IPS-11a (cell line): ENCODE data around the gene GRN.

Experiments used
- H3K4me3 ChIP-seq: one replicate; pipeline ENCODE4 v1.5.1; 2013; ENCODE audit warnings: low read depth, low read length, control low read depth

GRN gene

DNA sequence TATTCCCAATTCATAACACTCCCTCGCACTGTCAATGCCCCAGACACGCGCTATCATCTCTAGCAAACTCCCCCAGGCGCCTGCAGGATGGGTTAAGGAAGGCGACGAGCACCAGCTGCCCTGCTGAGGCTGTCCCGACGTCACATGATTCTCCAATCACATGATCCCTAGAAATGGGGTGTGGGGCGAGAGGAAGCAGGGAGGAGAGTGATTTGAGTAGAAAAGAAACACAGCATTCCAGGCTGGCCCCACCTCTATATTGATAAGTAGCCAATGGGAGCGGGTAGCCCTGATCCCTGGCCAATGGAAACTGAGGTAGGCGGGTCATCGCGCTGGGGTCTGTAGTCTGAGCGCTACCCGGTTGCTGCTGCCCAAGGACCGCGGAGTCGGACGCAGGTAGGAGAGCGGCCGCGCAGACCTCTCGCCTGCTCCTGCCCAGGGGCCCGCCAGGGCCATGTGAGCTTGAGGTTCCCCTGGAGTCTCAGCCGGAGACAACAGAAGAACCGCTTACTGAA lies at the start of gene GRN:
TSS of gene GRN (plus strand) at position 364 of the 515 bp plus-strand sequence. CDS start 3,863 bp downstream, outside the sequence.
- H3K4me3 ChIP-seq: peak within 1 kb of the TSS; percentile 75

DNA sequence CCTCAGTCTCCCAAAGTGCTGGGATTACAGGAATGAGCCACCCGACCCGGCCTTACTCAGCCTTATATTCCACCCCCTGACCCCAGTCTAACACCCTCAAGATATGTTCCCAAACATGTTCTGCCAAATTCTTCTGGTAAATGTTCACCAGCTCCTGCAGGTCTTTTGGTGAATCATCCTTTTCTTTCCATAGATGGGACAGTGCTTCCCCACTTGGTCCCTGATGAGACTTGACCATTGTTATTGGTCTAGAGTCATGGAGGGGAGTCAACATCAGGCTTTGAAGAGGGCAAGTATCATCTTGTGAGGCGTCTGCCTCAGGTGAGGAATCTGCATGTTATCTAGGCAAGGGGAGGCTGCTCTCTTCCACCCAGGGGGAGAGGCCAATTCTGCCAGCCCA lies 47.1 kb upstream of the GRN start:
- no peak overlapping the region for H3K4me3 ChIP-seq

DNA sequence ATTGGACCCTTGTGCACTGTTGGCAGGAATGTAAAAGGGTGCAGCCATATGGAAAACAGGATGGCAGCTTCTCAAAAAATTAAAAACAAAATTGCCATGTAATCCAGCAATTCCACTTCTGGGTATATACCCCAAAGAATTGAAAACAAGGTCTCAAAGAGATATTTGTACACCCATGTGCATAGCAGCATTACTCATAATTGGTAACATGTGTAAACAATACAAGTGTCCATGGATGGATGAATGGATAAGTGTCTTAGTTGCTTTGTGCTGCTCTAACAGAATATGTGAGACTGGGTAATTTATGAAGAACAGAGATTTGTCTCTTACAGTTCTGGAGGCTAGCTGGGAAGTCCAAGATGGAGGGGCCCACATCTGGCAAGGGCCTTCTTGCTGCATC lies 40.5 kb upstream of the GRN start:
- H3K4me3 ChIP-seq: no peak overlapping the region

- peak overlapping the region; percentile 47 for H3K4me3 ChIP-seq
Measured at GRCh38 chr17:44307387-44308186, 37.5 kb upstream of the GRN start.

- H3K4me3 ChIP-seq: peak within 1 kb of the TSS; percentile 47
Measured at GRCh38 chr17:44308320-44308818, 36.7 kb upstream of the GRN start, which contains the start of gene RUNDC3A. RUNDC3A (plus strand) TSS chr17:44308601; CDS start chr17:44308833, 232 bp downstream.

GRCh38 chr17:44308865-44309264 lies 36.2 kb upstream of the GRN start:
- H3K4me3 ChIP-seq: peak overlapping the region; percentile 27

DNA sequence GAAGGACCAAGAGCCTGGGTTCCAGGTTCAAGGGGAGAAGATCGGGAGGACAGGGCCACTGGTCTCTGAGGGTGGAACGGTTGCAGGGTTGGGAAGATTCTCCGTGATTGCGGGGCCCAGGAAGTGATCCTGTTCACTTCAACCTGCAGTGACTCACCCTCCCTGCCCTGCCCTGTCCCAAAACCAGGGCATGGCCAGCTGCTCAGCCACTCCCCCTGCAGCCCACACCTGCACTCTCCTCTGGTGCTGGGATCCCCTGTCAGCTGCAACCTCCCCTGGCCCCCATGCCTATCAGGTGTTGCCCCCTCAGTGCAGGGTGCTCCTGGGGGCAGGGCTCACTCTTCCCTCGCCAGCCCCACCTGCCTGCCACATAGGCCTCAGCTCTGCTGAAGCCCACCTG lies 35.6 kb upstream of the GRN start:
- H3K4me3 ChIP-seq: no peak overlapping the region

GRCh38 chr17:44310188-44310587 lies 34.9 kb upstream of the GRN start:
- no peak overlapping the region for H3K4me3 ChIP-seq

DNA sequence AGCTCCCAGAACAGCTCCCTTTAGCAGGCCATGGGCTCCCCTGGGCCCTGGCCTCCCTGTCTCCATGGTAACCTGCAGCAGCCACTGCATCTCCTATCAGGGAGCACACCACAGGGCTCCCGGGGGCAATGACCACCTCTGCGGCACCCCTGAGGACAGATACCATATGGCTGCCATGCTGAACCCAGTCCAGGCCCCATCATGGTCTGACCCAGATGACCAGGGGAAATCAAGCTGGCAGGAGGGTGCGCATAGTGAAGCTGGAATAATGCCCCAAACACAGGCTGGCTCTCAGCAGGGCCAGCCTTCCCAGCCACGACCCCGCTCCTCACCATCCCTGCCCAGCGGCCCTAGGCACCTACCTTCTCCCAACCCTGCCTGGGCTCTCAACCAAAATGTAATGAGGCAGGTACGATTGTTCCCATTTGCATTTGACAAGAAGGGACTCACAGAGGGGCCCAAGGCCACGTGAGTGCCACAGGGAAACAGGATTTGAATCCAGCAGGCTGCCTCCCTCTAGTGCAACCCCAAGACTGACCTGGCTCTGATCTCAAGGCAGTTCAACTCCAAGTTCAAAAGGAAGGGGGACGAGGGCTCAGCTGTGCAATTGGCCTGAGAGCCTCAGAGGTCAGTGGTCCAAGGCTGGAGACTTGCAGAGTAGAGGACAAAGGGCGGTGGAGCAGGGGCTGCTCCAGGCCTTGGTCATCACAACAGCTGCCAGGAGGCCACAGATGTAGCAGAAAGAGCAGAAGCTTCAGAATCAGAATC lies 34.3 kb upstream of the GRN start:
- no peak overlapping the region for H3K4me3 ChIP-seq

GRCh38 chr17:44311562-44312181 lies 33.4 kb upstream of the GRN start:
- no peak overlapping the region for H3K4me3 ChIP-seq

- no peak overlapping the region for H3K4me3 ChIP-seq
Measured at GRCh38 chr17:44312396-44313104, 32.6 kb upstream of the GRN start.

DNA sequence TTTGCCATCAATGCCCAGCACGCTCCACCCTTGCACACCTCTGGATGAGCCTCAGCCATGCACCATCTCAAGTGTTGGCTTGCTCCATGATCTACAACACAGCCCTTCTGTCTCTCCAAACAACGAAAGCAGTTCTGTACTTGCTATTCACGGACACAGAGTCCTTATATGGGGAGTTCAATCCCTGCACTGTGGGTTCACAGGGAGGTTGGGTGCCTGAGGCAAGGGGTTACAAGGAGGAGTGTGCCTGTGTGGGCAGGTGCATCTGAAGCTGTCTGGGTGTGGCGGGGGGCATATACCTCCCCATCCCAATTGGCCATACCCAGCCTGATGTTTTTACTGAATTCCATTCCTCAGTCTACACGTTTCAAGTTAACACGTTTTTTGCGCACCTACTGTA lies 31.1 kb upstream of the GRN start:
- H3K4me3 ChIP-seq: no peak overlapping the region

- H3K4me3 ChIP-seq: peak overlapping the region; percentile 73
Measured at GRCh38 chr17:44314524-44314868, 30.6 kb upstream of the GRN start.

- peak overlapping the region; percentile 73 for H3K4me3 ChIP-seq
Measured at GRCh38 chr17:44314869-44315661, 30.0 kb upstream of the GRN start.

DNA sequence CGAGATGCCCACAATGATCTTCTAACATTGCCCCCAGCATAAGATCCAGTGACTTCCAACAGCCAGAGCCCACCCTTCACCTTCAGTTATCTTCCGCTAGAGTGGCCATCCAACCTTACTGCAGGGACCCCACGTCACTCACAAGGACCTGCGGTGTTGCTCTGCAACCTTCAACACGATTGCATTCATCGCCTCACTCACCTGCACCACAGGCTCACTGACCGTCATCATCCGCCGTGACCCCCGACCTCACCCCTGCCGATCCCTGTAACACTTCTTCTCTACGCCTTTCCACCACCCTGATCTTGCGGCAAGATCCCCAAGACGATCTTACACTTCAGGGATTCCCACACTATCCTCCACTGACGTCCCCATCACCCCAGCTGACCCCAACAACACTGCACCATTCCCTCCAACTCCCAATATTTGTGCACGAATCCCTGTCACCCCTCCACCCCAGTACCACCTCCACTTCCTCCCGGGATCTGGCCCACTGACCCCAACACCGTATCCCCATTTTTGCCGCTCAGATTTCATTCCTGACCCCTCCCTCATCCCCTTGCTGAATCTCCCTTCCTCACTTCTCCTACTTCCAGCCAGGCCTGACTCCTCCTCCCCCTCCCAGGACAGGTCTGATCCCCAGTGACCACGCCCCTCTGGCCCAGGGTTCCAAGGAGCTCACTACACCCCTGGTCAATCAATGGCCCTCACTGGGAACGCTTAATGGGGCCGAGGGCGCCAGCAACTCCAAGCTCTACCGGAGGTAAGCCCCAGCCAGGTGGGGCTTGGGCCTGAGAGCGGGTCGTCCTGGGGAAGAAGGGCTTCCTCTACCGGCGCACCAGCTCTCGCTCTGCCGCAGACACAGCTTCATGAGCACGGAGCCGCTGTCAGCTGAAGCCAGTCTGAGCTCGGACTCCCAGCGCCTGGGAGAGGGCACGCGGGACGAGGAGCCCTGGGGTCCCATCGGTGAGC lies 29.1 kb upstream of the GRN start:
- peak overlapping the region; percentile 25 for H3K4me3 ChIP-seq

GRCh38 chr17:44317545-44317944 lies 27.6 kb upstream of the GRN start:
- H3K4me3 ChIP-seq: no peak overlapping the region

GRCh38 chr17:44318077-44318892 lies 26.8 kb upstream of the GRN start:
- no peak overlapping the region for H3K4me3 ChIP-seq

DNA sequence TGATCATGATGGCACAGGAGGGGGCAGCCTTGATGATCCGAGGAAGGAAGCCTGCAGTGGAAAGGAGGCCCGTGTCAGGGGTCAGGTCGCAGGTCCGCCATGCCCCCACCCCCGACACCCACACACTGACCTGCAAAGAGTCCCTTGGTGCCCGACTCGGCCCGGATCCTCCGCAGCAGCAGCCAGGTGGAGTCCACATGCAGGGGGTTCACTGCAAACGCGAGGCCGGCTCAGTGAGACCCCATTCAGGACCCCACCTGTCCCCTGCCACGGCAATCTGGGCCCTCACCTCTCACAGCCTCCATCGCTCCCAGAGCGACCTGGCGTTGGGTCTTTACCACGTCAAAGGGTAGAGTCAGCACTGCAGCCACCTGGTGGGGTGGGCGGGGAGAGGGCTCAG lies 25.0 kb upstream of the GRN start:
- no peak overlapping the region for H3K4me3 ChIP-seq
